Bronchial epithelial cell (primary cell): Measurements from ENCODE around the gene CHD5. TPM values are rescaled to one million over a fixed set of nuclear protein-coding genes. Genes with fewer than 3 reads are reported as not detected.

Experiments
- DNase-seq: peaks from one replicate; pipeline ENCODE4 v3.0.0-alpha.2; 2010; ENCODE audit warnings: low read depth
- FAIRE-seq: peaks from 2 replicates; lab custom pipeline; 2011; peaks lifted over from hg19 to GRCh38; lab: Jason Lieb, UNC
- H3K27me3 ChIP-seq: 2 replicates; pipeline ENCODE4 v1.5.1; 2011; ENCODE audit warnings: low read length; ENCODE audit not compliant: control insufficient read depth, insufficient read depth
- H3K36me3 ChIP-seq: 2 replicates; pipeline ENCODE4 v1.5.1; 2011; ENCODE audit warnings: low read length; ENCODE audit not compliant: control insufficient read depth, insufficient read depth
- H3K4me3 ChIP-seq: 2 replicates; pipeline ENCODE4 v1.5.1; 2011; ENCODE audit warnings: mild to moderate bottlenecking, low read depth, low read length, control low read depth
- total RNA-seq: library from RNA; depleted of rRNA; stranded (reverse); fragments of >200 nt; gene quantifications from 2 replicates; pipeline ENCODE4 v1.2.1, GENCODE V29; 2014
- TF ChIP-seq, protein P1 (sequence below): IDR thresholded peaks from 2 replicates; pipeline ENCODE4 v1.5.1; 2011; ENCODE audit warnings: mild to moderate bottlenecking, moderate library complexity, low read length, control low read depth, inconsistent platforms; ENCODE audit not compliant: insufficient read depth, severe bottlenecking

Gene CHD5
- total RNA-seq, 1 donor from 2014 or later = 0.26 TPM

DNA sequence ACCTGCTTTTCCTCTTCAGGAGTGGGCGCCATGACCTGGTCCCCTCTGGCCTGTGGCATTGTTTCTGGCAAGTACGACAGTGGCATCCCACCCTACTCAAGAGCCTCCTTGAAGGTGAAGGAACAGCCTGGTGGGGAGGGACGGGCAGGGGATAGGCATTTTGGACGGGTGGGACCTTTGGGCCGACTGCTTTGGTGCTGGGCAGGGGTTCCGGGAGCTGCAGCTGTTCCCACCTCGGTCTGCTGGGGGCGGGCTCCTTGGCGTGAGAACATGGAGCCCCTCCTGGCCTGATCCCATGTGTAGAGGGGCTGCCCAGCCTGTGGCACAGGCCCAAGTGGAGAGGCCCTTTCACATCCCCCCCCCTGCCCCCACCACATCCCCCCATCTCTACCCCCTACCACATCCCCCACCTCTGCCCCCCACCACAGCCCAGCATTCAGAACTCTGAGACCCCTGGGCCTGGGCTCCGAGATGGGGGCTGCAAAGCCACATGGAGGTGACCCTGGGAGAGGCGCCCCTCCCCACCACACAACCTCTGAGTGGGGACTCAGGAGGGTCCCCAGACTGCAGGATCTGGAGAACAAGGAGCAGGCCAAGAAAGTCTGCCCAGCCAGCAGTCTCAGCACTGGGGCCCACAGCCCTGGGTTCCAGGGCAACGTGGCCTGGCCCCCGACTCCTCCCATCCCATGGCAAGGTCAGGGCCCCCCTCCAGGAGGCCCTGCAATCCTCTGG, 84.4 kb downstream of the CHD5 start:
- H3K36me3 ChIP-seq = no peaks in the 10 kb centered on the region
- TF ChIP-seq, protein P1, sequence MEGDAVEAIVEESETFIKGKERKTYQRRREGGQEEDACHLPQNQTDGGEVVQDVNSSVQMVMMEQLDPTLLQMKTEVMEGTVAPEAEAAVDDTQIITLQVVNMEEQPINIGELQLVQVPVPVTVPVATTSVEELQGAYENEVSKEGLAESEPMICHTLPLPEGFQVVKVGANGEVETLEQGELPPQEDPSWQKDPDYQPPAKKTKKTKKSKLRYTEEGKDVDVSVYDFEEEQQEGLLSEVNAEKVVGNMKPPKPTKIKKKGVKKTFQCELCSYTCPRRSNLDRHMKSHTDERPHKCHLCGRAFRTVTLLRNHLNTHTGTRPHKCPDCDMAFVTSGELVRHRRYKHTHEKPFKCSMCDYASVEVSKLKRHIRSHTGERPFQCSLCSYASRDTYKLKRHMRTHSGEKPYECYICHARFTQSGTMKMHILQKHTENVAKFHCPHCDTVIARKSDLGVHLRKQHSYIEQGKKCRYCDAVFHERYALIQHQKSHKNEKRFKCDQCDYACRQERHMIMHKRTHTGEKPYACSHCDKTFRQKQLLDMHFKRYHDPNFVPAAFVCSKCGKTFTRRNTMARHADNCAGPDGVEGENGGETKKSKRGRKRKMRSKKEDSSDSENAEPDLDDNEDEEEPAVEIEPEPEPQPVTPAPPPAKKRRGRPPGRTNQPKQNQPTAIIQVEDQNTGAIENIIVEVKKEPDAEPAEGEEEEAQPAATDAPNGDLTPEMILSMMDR = no peak
- DNase-seq (no peak), FAIRE-seq (no peak)
- H3K4me3 ChIP-seq = no peak overlapping the region
- peaks cover 1% of the 10 kb centered on the region for H3K27me3 ChIP-seq

DNA sequence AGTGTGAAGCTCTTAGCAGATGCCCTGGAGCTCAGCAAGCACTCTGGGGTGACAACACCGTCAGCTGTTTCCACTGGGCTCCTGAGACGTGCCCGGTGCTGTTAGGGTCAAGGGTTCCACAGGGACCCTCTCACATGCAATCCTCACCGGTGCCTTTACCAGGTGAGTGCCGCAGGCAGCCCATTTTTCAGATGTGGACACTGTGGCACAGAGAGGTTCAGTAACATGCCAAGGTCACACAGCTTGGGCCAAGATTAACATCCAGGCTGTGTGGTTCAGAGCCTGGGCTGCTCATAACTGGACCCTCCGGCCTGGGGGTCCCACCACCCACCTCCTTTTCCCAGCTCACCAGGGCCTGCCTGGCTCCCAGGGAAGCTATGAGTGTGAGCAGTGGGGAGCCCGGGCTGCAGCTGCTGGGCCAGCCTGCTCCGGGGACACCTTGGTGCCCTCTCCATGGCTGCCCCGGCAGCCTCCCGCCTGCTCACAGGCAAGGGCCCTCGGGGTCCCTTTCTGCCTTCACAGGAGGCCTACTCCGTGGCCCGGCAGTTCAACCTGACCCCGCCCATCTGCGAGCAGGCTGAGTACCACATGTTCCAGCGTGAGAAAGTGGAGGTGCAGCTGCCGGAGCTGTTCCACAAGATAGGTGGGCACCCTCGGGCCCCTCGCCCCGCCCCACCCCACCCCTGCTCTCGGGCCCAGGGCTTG, 85.2 kb downstream of the CHD5 start:
- no peak for DNase-seq
- TF ChIP-seq, protein P1 = no peak
- peaks cover 1% of the 10 kb centered on the region for H3K27me3 ChIP-seq
- no peaks in the 10 kb centered on the region for H3K36me3 ChIP-seq
- no peak overlapping the region for H3K4me3 ChIP-seq
- FAIRE-seq = no peak

DNA sequence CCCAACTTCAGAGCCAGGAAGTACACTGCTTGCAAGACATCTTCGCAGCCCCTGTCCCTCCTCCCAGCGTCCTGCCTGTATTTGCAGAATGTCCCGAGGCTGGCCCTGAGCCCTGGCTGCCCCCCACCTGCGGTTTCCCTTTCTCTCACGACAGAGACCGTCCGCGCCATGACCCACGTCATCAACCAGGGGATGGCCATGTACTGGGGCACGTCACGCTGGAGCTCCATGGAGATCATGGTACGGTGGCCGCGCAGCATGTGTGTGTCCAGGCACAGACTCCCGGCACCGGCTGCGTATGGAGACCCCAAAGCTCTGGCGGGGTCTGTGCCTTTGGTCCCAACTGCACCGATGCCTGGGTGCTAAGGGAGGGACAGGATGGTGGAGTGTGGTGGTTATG, 85.9 kb downstream of the CHD5 start:
- TF ChIP-seq, protein P1 = no peak
- no peak for DNase-seq
- no peak overlapping the region for H3K4me3 ChIP-seq
- no peaks in the 10 kb centered on the region for H3K36me3 ChIP-seq
- FAIRE-seq = no peak
- H3K27me3 ChIP-seq = peaks cover 1% of the 10 kb centered on the region

DNA sequence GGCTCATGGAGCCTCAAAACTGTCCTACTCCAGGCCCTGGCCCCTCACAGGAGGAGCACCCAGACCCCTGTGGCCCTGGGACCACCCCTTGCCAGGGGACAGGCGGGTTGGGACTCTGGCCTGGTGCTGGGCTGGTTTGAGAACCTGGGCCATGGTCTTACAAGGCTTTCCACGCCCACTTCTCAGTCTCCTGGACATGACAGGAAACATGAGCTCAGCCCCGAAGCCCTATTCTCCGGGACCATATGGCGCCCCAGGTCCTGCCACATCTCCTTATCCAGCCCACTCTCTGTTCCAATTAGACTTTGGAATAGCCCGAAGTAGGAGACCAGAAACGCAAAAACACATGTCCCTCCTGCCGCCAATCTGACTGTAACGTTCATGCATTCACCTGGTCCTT, 86.5 kb downstream of the CHD5 start:
- no peak for DNase-seq
- TF ChIP-seq, protein P1 = no peak

DNA sequence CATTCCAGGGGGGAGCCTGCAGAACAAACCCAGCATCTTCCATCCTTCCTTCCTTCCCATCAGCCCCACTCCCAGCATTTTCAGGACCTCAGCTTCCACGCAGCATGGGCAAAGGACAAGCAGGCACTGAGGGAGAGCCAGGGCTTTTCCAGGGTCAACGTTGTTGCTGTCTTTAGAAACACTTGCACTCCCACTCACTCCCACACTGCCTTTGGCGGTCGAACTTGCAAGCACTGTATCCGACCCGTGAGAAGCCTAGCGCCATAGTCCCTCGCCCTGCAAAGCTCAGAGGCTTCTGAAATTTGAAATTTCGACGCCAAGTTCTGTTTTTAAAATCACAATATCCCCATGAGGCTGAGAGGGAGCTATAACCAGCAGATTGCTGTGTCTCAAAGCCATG, 87.0 kb downstream of the CHD5 start:
- TF ChIP-seq, protein P1 = no peak
- Histone ChIP-seq H3K36me3 (no peaks in the 10 kb centered on the region), H3K27me3 (peaks cover 1% of the 10 kb centered on the region), H3K4me3 (no peak overlapping the region)
- no peak for DNase-seq
- no peak for FAIRE-seq

More for the DNA sequence above, 86.5 kb downstream of the CHD5 start:
- peaks cover 1% of the 10 kb centered on the region for H3K27me3 ChIP-seq
- H3K36me3 ChIP-seq = no peaks in the 10 kb centered on the region
- no peak for FAIRE-seq
- no peak overlapping the region for H3K4me3 ChIP-seq
